Ectodermal cell (in vitro differentiated cells): ENCODE results near the gene EXOC6.
A peak's percentile ranks its signal among the peaks of the same experiment; 100 is the strongest.

ENCODE experiments used
- H3K27ac ChIP-seq: 2 replicates; pipeline ENCODE4 v1.7.0; 2013; ENCODE audit warnings: mild to moderate bottlenecking, low read depth, low read length; ENCODE audit not compliant: insufficient read depth, poor library complexity, severe bottlenecking
- H3K27me3 ChIP-seq: 2 replicates; pipeline ENCODE4 v1.7.0; 2013; ENCODE audit warnings: mild to moderate bottlenecking, low read length; ENCODE audit not compliant: insufficient read depth, control insufficient read depth, poor library complexity, severe bottlenecking
- H3K36me3 ChIP-seq: one replicate; pipeline ENCODE4 v1.7.0; 2013; ENCODE audit warnings: low read length; ENCODE audit not compliant: control insufficient read depth, insufficient read depth
- H3K4me1 ChIP-seq: one replicate; pipeline ENCODE4 v1.7.0; 2013; ENCODE audit warnings: low read length; ENCODE audit not compliant: control insufficient read depth, insufficient read depth
- H3K4me3 ChIP-seq: 2 replicates; pipeline ENCODE4 v1.7.0; 2013; ENCODE audit warnings: low read depth, low read length, control low read depth; ENCODE audit not compliant: insufficient read depth
- H3K9me3 ChIP-seq: 2 replicates; pipeline ENCODE4 v1.7.0; 2013; ENCODE audit warnings: mild to moderate bottlenecking, low read length, moderate library complexity; ENCODE audit not compliant: control insufficient read depth
- WGBS, 2 experiments: methylation state at CpG; one replicate each; pipeline ENCODE4 v1.1.7; 2013; ENCODE audit warnings: missing lambda C conversion rate in 2 of 2; 5-methylcytosine and 5-hydroxymethylcytosine counted together

The EXOC6 gene

GRCh38 chr10:93061594-93062513 is 213.5 kb downstream of the EXOC6 start:
- Histone ChIP-seq H3K4me3 (peak overlapping the region; percentile 31), H3K27ac (no peak overlapping the region), H3K36me3 (no peaks in the 10 kb centered on the region), H3K9me3 (no peaks in the 10 kb centered on the region), H3K4me1 (peaks cover 3% of the 10 kb centered on the region), H3K27me3 (peaks cover 85% of the 10 kb centered on the region)
- WGBS, 2 experiments = 21 to 22% methylated on average over 57 of the region's 57 CpGs

- Histone ChIP-seq H3K9me3 (no peaks in the 10 kb centered on the region), H3K36me3 (no peaks in the 10 kb centered on the region), H3K4me3 (peak overlapping the region; percentile 31), H3K27me3 (peaks cover 93% of the 10 kb centered on the region), H3K4me1 (peaks cover 3% of the 10 kb centered on the region), H3K27ac (no peak overlapping the region)
- WGBS, 2 experiments = 2 to 3% methylated on average over 68 of the region's 68 CpGs
Measured at GRCh38 chr10:93062514-93063143, 214.3 kb downstream of the EXOC6 start.

- H3K27ac ChIP-seq = no peak overlapping the region
- H3K27me3 ChIP-seq = peaks cover 100% of the 10 kb centered on the region
- WGBS, 2 experiments = 18 to 19% methylated on average over 43 of the region's 43 CpGs
Measured at GRCh38 chr10:93063144-93063976, 215.0 kb downstream of the EXOC6 start.

GRCh38 chr10:93063977-93064660 is 215.8 kb downstream of the EXOC6 start:
- peaks cover 6% of the 10 kb centered on the region for H3K4me1 ChIP-seq
- H3K27me3 ChIP-seq = peaks cover 100% of the 10 kb centered on the region
- WGBS, 2 experiments = 79 to 80% methylated on average over 9 of the region's 9 CpGs
- H3K9me3 ChIP-seq = no peaks in the 10 kb centered on the region
- no peak overlapping the region for H3K27ac ChIP-seq
- H3K36me3 ChIP-seq = no peaks in the 10 kb centered on the region
- H3K4me3 ChIP-seq = peak overlapping the region; percentile 31

More at GRCh38 chr10:93063144-93063976, 215.0 kb downstream of the EXOC6 start:
- Histone ChIP-seq H3K9me3 (no peaks in the 10 kb centered on the region), H3K4me3 (peak overlapping the region; percentile 31), H3K4me1 (peaks cover 6% of the 10 kb centered on the region), H3K36me3 (no peaks in the 10 kb centered on the region)

GRCh38 chr10:93064874-93065660 is 216.7 kb downstream of the EXOC6 start:
- Histone ChIP-seq H3K4me3 (peak overlapping the region; percentile 31), H3K27ac (no peak overlapping the region)
- WGBS, 2 experiments = 55 to 56% methylated on average over 11 to 12 of the region's 12 CpGs

GRCh38 chr10:93065675-93066543 is 217.6 kb downstream of the EXOC6 start:
- WGBS, 2 experiments = 6 to 7% methylated on average over 81 of the region's 81 CpGs
- Histone ChIP-seq H3K9me3 (no peaks in the 10 kb centered on the region), H3K36me3 (no peaks in the 10 kb centered on the region), H3K27me3 (peaks cover 100% of the 10 kb centered on the region), H3K4me1 (peaks cover 3% of the 10 kb centered on the region), H3K4me3 (peak overlapping the region; percentile 31), H3K27ac (no peak overlapping the region)

More at GRCh38 chr10:93064874-93065660, 216.7 kb downstream of the EXOC6 start:
- H3K4me1 ChIP-seq = peaks cover 6% of the 10 kb centered on the region
- H3K9me3 ChIP-seq = no peaks in the 10 kb centered on the region
- peaks cover 100% of the 10 kb centered on the region for H3K27me3 ChIP-seq
- no peaks in the 10 kb centered on the region for H3K36me3 ChIP-seq

GRCh38 chr10:93066544-93066913 is 218.2 kb downstream of the EXOC6 start:
- no peaks in the 10 kb centered on the region for H3K9me3 ChIP-seq
- H3K27ac ChIP-seq = no peak overlapping the region
- WGBS, 2 experiments = 39 to 43% methylated on average over 11 of the region's 11 CpGs
- H3K4me1 ChIP-seq = peaks cover 9% of the 10 kb centered on the region
- H3K4me3 ChIP-seq = peak overlapping the region; percentile 31
- no peaks in the 10 kb centered on the region for H3K36me3 ChIP-seq
- peaks cover 100% of the 10 kb centered on the region for H3K27me3 ChIP-seq

- H3K4me3 ChIP-seq = peak overlapping the region; percentile 39
- 28 to 33% methylated on average over 17 of the region's 17 CpGs for WGBS, 2 experiments
Measured at GRCh38 chr10:93067443-93068365, 219.4 kb downstream of the EXOC6 start.

More at GRCh38 chr10:93067443-93068365, 219.4 kb downstream of the EXOC6 start:
- peaks cover 13% of the 10 kb centered on the region for H3K4me1 ChIP-seq
- H3K27me3 ChIP-seq = peaks cover 100% of the 10 kb centered on the region
- H3K27ac ChIP-seq = no peak overlapping the region
- no peaks in the 10 kb centered on the region for H3K9me3 ChIP-seq
- no peaks in the 10 kb centered on the region for H3K36me3 ChIP-seq
